Gastroesophageal sphincter (tissue), 4 donors: Measurements from ENCODE around the gene PRPF18. TPM values are rescaled to one million over a fixed set of nuclear protein-coding genes. Genes with fewer than 3 reads are reported as not detected.

Experiments
- ATAC-seq: fragments of 150-250 bp; one replicate; pipeline ENCODE4 v1.9.1; 2016; ENCODE audit warnings: mild to moderate bottlenecking, moderate library complexity
- H3K27ac ChIP-seq, 4 donors: fragments of 200-600 bp; sonication (generic) in 3 of 4; 1 replicate in 3 of 4; 2 replicates in 1 of 4; pipeline ENCODE4 v1.5.1; 2016 to 2019
- H3K27me3 ChIP-seq: fragments of 200-600 bp; sonication (generic); one replicate; pipeline ENCODE4 v1.5.1; 2019
- H3K36me3 ChIP-seq, 2 donors: fragments of 200-600 bp; sonication (generic); one replicate each; pipeline ENCODE4 v1.5.1; 2019; ENCODE audit warnings: control low read depth in 1 of 2
- H3K4me1 ChIP-seq, 3 donors: fragments of 200-600 bp; sonication (generic); 1 replicate in 2 of 3; 2 replicates in 1 of 3; pipeline ENCODE4 v1.5.1; 2016 to 2019; ENCODE audit warnings: control low read depth in 2 of 3
- H3K4me3 ChIP-seq, 2 donors: fragments of 200-600 bp; sonication (generic); one replicate each; pipeline ENCODE4 v1.5.1; 2019; ENCODE audit warnings: mild to moderate bottlenecking in 1 of 2, moderate library complexity in 1 of 2
- H3K9me3 ChIP-seq, 3 donors: fragments of 200-600 bp; sonication (generic); one replicate each; pipeline ENCODE4 v1.5.1; 2017 to 2019; ENCODE audit warnings: control low read depth in 2 of 3
- CTCF ChIP-seq, 4 experiments: fragments of 200-600 bp in 2 of 4; fragments of 450-650 bp in 2 of 4; sonication (generic) in 1 of 4; IDR thresholded peaks; one replicate each; pipeline ENCODE4 v1.5.1; 2017 to 2019; ENCODE audit warnings: antibody characterized with exemption in 4 of 4, mild to moderate bottlenecking in 2 of 4, moderate library complexity in 2 of 4
- EP300 ChIP-seq: sonication (generic); formaldehyde crosslinking; IDR thresholded peaks from one replicate; pipeline ENCODE4 v1.6.1; 2017; ENCODE audit warnings: antibody characterized with exemption, mild to moderate bottlenecking
- POLR2A ChIP-seq, 2 donors: fragments of 450-650 bp; IDR thresholded peaks; one replicate each; pipeline ENCODE4 v1.6.1; 2017; ENCODE audit warnings: antibody characterized with exemption in 2 of 2, mild to moderate bottlenecking in 2 of 2, moderate library complexity in 1 of 2
- POLR2AphosphoS5 ChIP-seq: sonication (generic); formaldehyde crosslinking; IDR thresholded peaks from one replicate; pipeline ENCODE4 v1.6.1; 2017; ENCODE audit warnings: antibody characterized with exemption
- WGBS, 2 donors: methylation state at CpG; one replicate each; pipeline ENCODE4 v1.1.5; 2018; ENCODE audit warnings: low coverage in 1 of 2; 5-methylcytosine and 5-hydroxymethylcytosine counted together
- total RNA-seq, 4 donors: library from RNA; depleted of rRNA; stranded (reverse); fragments of >200 nt; gene quantifications; one replicate each; pipeline ENCODE4 v1.1.0, GENCODE V29; 2016

Gene PRPF18
- total RNA-seq, 4 donors from 2014 or later: 22.8 to 32.8 (median 24.0) TPM

GRCh38 chr10:13652860-13653259, 66.1 kb downstream of the PRPF18 start:
- peaks cover 0 to 100% of the 10 kb centered on the region in 2 donors for H3K36me3 ChIP-seq

GRCh38 chr10:13654118-13654830, 67.5 kb downstream of the PRPF18 start:
- H3K9me3 ChIP-seq: no peaks in the 10 kb centered on the region
- H3K36me3 ChIP-seq: peaks cover 0 to 90% of the 10 kb centered on the region in 2 donors
- WGBS, 2 donors: 90 to 95% methylated on average over 2 of the region's 8 CpGs
- H3K27ac ChIP-seq: no peak overlapping the region
- ATAC-seq: no peak
- no peaks in the 10 kb centered on the region for H3K27me3 ChIP-seq
- TF ChIP-seq EP300: no peak
- no peak for TF ChIP-seq CTCF (IDR thresholded peaks at IDR 0.05)
- TF ChIP-seq POLR2A (IDR thresholded peaks at IDR 0.05): no peak
- TF ChIP-seq POLR2AphosphoS5: no peak
- H3K4me3 ChIP-seq: no peak overlapping the region
- H3K4me1 ChIP-seq: peaks cover 0 to 12% (median 3%) of the 10 kb centered on the region in 3 donors

More at GRCh38 chr10:13652860-13653259, 66.1 kb downstream of the PRPF18 start:
- no peaks in the 10 kb centered on the region for H3K27me3 ChIP-seq
- no peaks in the 10 kb centered on the region for H3K4me1 ChIP-seq
- H3K4me3 ChIP-seq: no peak overlapping the region
- ATAC-seq: no peak
- TF ChIP-seq CTCF (IDR thresholded peaks at IDR 0.05) (no peak), POLR2A (IDR thresholded peaks at IDR 0.05) (no peak), EP300 (no peak), POLR2AphosphoS5 (no peak)
- no peak overlapping the region for H3K27ac ChIP-seq
- no peaks in the 10 kb centered on the region for H3K9me3 ChIP-seq
- WGBS, 2 donors: 69 to 84% methylated on average over 2 to 3 of the region's 6 CpGs

- Histone ChIP-seq H3K27ac (no peak overlapping the region), H3K4me1 (peaks cover 0 to 17% (median 9%) of the 10 kb centered on the region in 3 donors), H3K36me3 (peaks cover 0 to 84% of the 10 kb centered on the region in 2 donors), H3K4me3 (no peak overlapping the region), H3K27me3 (no peaks in the 10 kb centered on the region), H3K9me3 (no peaks in the 10 kb centered on the region)
- TF ChIP-seq EP300 (no peak), POLR2AphosphoS5 (no peak), CTCF (IDR thresholded peaks at IDR 0.05) (no peak), POLR2A (IDR thresholded peaks at IDR 0.05) (no peak)
- ATAC-seq: no peak
- 94% methylated on average over 2 of the region's 4 CpGs; no CpG with 5 or more reads in 1 of the 2 donors for WGBS, 2 donors
These were observed 68.1 kb downstream of the PRPF18 start for GRCh38 chr10:13654846-13655245.

- no peaks in the 10 kb centered on the region for H3K9me3 ChIP-seq
- no peak overlapping the region for H3K27ac ChIP-seq
- no peak overlapping the region for H3K4me3 ChIP-seq
- H3K27me3 ChIP-seq: no peaks in the 10 kb centered on the region
- ATAC-seq: no peak
- no peak for TF ChIP-seq CTCF (IDR thresholded peaks at IDR 0.05)
- no peak for TF ChIP-seq EP300
- TF ChIP-seq POLR2A (IDR thresholded peaks at IDR 0.05): no peak
- TF ChIP-seq POLR2AphosphoS5: no peak
- WGBS, 2 donors: 80 to 88% methylated on average over 9 to 43 of the region's 68 CpGs
- H3K4me1 ChIP-seq: peaks cover 0 to 33% (median 9%) of the 10 kb centered on the region in 3 donors
- H3K36me3 ChIP-seq: peaks cover 0 to 68% of the 10 kb centered on the region in 2 donors
These were observed 69.8 kb downstream of the PRPF18 start for GRCh38 chr10:13656337-13657100.
